ENCODE data around the gene KIF1B. TPM values are rescaled to one million over a fixed set of nuclear protein-coding genes. Genes with fewer than 3 reads are reported as not detected.

KIF1B gene
- total RNA-seq, 1 experiment from 2014 or later, result 57.7 TPM

- Histone ChIP-seq H4K91ac (ENCODE audit: insufficient read length, low read depth, low read length) (no peak overlapping the region), H2AK5ac (ENCODE audit: insufficient read length, low read length) (no peak overlapping the region), H3K9me3 (ENCODE audit: control insufficient read depth, low read depth, low read length) (no peaks in the 10 kb centered on the region), H3K18ac (ENCODE audit: insufficient read length, low read depth, low read length) (no peak overlapping the region), H2BK5ac (ENCODE audit: insufficient read length, low read length) (no peak overlapping the region), H4K5ac (ENCODE audit: insufficient read length, low read depth, low read length) (no peak overlapping the region), H4K8ac (replicated peaks; ENCODE audit: insufficient read length, low read depth, low read length) (no peak overlapping the region), H3K27me3 (ENCODE audit: insufficient read depth, low read length) (no peaks in the 10 kb centered on the region), H2AFZ (ENCODE audit: low read length) (no peak overlapping the region), H2BK20ac (ENCODE audit: low read depth, low read length, poor library complexity, severe bottlenecking) (no peak overlapping the region), H2BK12ac (ENCODE audit: insufficient read length, low read depth, low read length) (no peak overlapping the region), H3T11ph (ENCODE audit: low read length) (no peak overlapping the region), H3K27ac (ENCODE audit: insufficient read length, low read depth, low read length) (no peak overlapping the region), H3K23ac (ENCODE audit: insufficient read length, low read depth, low read length) (no peak overlapping the region), H3K4ac (ENCODE audit: low read depth, low read length) (no peak overlapping the region), H4K20me1 (ENCODE audit: control insufficient read depth, insufficient read depth, insufficient read length) (no peaks in the 10 kb centered on the region), H3K4me2 (ENCODE audit: insufficient read depth, insufficient read length, low read length) (no peak overlapping the region), H3K14ac (ENCODE audit: insufficient read depth, low read length) (no peak overlapping the region), H3K79me1 (ENCODE audit: insufficient read depth, low read depth, low read length, poor library complexity, severe bottlenecking) (no peaks in the 10 kb centered on the region), H2BK120ac (ENCODE audit: low read depth, low read length, poor library complexity, severe bottlenecking) (no peak overlapping the region), H3K56ac (ENCODE audit: insufficient read length, low read depth, low read length) (no peak overlapping the region), H3K79me2 (ENCODE audit: insufficient read depth, low read length) (no peaks in the 10 kb centered on the region), H3K4me1 (ENCODE audit: insufficient read depth, low read length) (no peaks in the 10 kb centered on the region), H3K9ac (ENCODE audit: extremely low read depth, insufficient read length, low read length) (no peak overlapping the region), H3K23me2 (ENCODE audit: insufficient read length, low read depth, low read length, poor library complexity, severe bottlenecking) (no peaks in the 10 kb centered on the region), H2BK15ac (ENCODE audit: low read depth, low read length) (no peak overlapping the region)
- TF ChIP-seq, protein P1, sequence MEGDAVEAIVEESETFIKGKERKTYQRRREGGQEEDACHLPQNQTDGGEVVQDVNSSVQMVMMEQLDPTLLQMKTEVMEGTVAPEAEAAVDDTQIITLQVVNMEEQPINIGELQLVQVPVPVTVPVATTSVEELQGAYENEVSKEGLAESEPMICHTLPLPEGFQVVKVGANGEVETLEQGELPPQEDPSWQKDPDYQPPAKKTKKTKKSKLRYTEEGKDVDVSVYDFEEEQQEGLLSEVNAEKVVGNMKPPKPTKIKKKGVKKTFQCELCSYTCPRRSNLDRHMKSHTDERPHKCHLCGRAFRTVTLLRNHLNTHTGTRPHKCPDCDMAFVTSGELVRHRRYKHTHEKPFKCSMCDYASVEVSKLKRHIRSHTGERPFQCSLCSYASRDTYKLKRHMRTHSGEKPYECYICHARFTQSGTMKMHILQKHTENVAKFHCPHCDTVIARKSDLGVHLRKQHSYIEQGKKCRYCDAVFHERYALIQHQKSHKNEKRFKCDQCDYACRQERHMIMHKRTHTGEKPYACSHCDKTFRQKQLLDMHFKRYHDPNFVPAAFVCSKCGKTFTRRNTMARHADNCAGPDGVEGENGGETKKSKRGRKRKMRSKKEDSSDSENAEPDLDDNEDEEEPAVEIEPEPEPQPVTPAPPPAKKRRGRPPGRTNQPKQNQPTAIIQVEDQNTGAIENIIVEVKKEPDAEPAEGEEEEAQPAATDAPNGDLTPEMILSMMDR (conservative IDR thresholded peaks at IDR 0.05), result no peak
- H3K4me3 Mint-ChIP-seq, result no peak overlapping the region
- no peak for DNase-seq
- peaks cover 0 to 6% of the 10 kb centered on the region in 2 experiments; a peak in 3 of 4 replicates for H3K4me1 Mint-ChIP-seq
- H3K27me3 Mint-ChIP-seq (ENCODE audit: low read depth), result no peaks in the 10 kb centered on the region
- no CpG with 5 or more reads among the region's 4 CpGs for WGBS (ENCODE audit: extremely low coverage, insufficient read length, low lambda C conversion rate)
- H3K36me3 Mint-ChIP-seq (ENCODE audit: insufficient read depth in 1 of 3, low read depth in 3 of 3), result no peaks in the 10 kb centered on the region
- peaks cover 4 to 8% of the 10 kb centered on the region in 2 experiments; a peak in 3 of 5 replicates for H3K9me3 Mint-ChIP-seq
- H3K27ac Mint-ChIP-seq, result no peak overlapping the region
These were observed 20.7 kb upstream of the KIF1B start for GRCh38 chr1:10189659-10190058.
